Measurements from ENCODE around the gene SNAPC1. TPM values are rescaled to one million over a fixed set of nuclear protein-coding genes. Genes with fewer than 3 reads are reported as not detected.

Gene SNAPC1
- total RNA-seq, 1 experiment from 2014 or later = 6.8 TPM

DNA sequence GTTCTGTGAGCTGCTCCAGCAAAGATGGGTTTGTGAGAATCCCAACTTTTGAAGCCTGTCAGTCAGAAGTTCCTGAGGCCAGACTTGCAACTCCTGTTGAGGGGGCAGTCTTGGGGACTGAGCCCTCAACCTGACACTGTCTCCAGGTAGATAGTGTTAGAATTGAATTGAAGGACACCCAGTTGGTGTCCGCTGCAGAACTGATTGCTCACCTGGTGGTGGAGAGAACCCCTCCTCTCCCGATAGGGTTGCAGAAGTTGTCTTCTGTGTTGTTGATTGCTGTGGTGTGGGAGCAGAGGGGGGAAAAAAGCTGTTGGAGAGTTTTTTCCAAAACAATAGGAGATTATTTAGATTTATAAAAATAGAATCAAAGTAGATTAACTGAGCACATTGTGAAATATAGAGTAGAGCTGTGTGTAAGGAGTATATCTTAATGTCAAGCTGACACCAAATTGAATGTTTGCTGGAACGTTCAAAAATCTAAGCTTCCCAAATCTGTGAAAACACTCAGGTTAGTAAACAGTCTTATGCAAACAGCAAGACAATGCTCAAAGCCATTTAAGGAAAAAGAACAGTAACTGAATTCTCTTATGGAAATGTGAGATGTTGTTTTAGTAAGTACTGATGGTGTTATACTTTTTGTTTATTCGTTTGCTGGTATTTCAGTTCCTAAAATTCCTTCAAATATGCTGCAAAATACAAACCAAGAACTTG is 48.3 kb upstream of the SNAPC1 start:
- H3K23ac ChIP-seq (ENCODE audit: insufficient read length, low read depth, low read length) = no peak overlapping the region
- no peak overlapping the region for H4K8ac ChIP-seq (replicated peaks; ENCODE audit: insufficient read length, low read depth, low read length)
- no peak overlapping the region for H2BK20ac ChIP-seq (ENCODE audit: low read depth, low read length, poor library complexity, severe bottlenecking)
- no peaks in the 10 kb centered on the region; a peak in 1 of 7 replicates for H3K36me3 Mint-ChIP-seq (ENCODE audit: insufficient read depth in 1 of 3, low read depth in 3 of 3)
- no peaks in the 10 kb centered on the region for H3K9me3 ChIP-seq (ENCODE audit: control insufficient read depth, low read depth, low read length)
- H3K23me2 ChIP-seq (ENCODE audit: insufficient read length, low read depth, low read length, poor library complexity, severe bottlenecking) = no peaks in the 10 kb centered on the region
- H2BK15ac ChIP-seq (ENCODE audit: low read depth, low read length) = no peak overlapping the region
- no peaks in the 10 kb centered on the region for H3K27me3 Mint-ChIP-seq (ENCODE audit: low read depth)
- no peak for DNase-seq
- no peak overlapping the region for H4K91ac ChIP-seq (ENCODE audit: insufficient read length, low read depth, low read length)
- peaks cover 68 to 73% of the 10 kb centered on the region in 2 experiments for H3K4me1 Mint-ChIP-seq
- H4K20me1 ChIP-seq (ENCODE audit: control insufficient read depth, insufficient read depth, insufficient read length) = no peaks in the 10 kb centered on the region
- no peaks in the 10 kb centered on the region for H3K27me3 ChIP-seq (ENCODE audit: insufficient read depth, low read length)
- no peak overlapping the region for H2BK5ac ChIP-seq (ENCODE audit: insufficient read length, low read length)
- H2AK5ac ChIP-seq (ENCODE audit: insufficient read length, low read length) = no peak overlapping the region
- WGBS (ENCODE audit: extremely low coverage, insufficient read length, low lambda C conversion rate) = no CpG with 5 or more reads among the region's 4 CpGs
- H2BK12ac ChIP-seq (ENCODE audit: insufficient read length, low read depth, low read length) = no peak overlapping the region
- peaks cover 74% of the 10 kb centered on the region for H3K79me2 ChIP-seq (ENCODE audit: insufficient read depth, low read length)
- H3K9me3 Mint-ChIP-seq = no peaks in the 10 kb centered on the region
- H3K79me1 ChIP-seq (ENCODE audit: insufficient read depth, low read depth, low read length, poor library complexity, severe bottlenecking) = no peaks in the 10 kb centered on the region
- no peak overlapping the region for H3K4me2 ChIP-seq (ENCODE audit: insufficient read depth, insufficient read length, low read length)
- TF ChIP-seq, protein P1, sequence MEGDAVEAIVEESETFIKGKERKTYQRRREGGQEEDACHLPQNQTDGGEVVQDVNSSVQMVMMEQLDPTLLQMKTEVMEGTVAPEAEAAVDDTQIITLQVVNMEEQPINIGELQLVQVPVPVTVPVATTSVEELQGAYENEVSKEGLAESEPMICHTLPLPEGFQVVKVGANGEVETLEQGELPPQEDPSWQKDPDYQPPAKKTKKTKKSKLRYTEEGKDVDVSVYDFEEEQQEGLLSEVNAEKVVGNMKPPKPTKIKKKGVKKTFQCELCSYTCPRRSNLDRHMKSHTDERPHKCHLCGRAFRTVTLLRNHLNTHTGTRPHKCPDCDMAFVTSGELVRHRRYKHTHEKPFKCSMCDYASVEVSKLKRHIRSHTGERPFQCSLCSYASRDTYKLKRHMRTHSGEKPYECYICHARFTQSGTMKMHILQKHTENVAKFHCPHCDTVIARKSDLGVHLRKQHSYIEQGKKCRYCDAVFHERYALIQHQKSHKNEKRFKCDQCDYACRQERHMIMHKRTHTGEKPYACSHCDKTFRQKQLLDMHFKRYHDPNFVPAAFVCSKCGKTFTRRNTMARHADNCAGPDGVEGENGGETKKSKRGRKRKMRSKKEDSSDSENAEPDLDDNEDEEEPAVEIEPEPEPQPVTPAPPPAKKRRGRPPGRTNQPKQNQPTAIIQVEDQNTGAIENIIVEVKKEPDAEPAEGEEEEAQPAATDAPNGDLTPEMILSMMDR (conservative IDR thresholded peaks at IDR 0.05) = no peak; the same call in 2 of the 3 replicates
- H3K4me3 Mint-ChIP-seq = peak overlapping the region in 1 of 2 experiments; percentile 55; a peak in 3 of 5 replicates
- no peak overlapping the region for H4K5ac ChIP-seq (ENCODE audit: insufficient read length, low read depth, low read length)
- no peak overlapping the region for H3K56ac ChIP-seq (ENCODE audit: insufficient read length, low read depth, low read length)
- no peak overlapping the region for H2BK120ac ChIP-seq (ENCODE audit: low read depth, low read length, poor library complexity, severe bottlenecking)
- no peak overlapping the region for H3K4ac ChIP-seq (ENCODE audit: low read depth, low read length)
- no peak overlapping the region for H3K27ac ChIP-seq (ENCODE audit: insufficient read length, low read depth, low read length)
- H2AFZ ChIP-seq (ENCODE audit: low read length) = no peak overlapping the region
- no peak overlapping the region for H3K9ac ChIP-seq (ENCODE audit: extremely low read depth, insufficient read length, low read length)
- H3K18ac ChIP-seq (ENCODE audit: insufficient read length, low read depth, low read length) = no peak overlapping the region
- peak overlapping the region; percentile 32 to 85 (median 65); a peak in 6 of 7 replicates for H3K27ac Mint-ChIP-seq
- H3K4me1 ChIP-seq (ENCODE audit: insufficient read depth, low read length) = peaks cover 6% of the 10 kb centered on the region; the same call in 1 of the 2 replicates
- no peak overlapping the region for H3T11ph ChIP-seq (ENCODE audit: low read length)
- no peak overlapping the region for H3K14ac ChIP-seq (ENCODE audit: insufficient read depth, low read length)

All from H9 (cell line).